ENCODE data around the gene YJEFN3. TPM values are rescaled to one million over a fixed set of nuclear protein-coding genes. Genes with fewer than 3 reads are reported as not detected.

YJEFN3 gene
- total RNA-seq, 1 experiment from 2014 or later, result 16.6 TPM

- Mint-ChIP-seq H3K9me3 (peaks cover 0 to 7% of the 10 kb centered on the region in 2 experiments; a peak in 1 of 5 replicates), H3K27ac (peak overlapping the region in 1 of 3 experiments; percentile 82; a peak in 1 of 7 replicates), H3K4me1 (peaks cover 13 to 14% of the 10 kb centered on the region in 2 experiments), H3K36me3 (ENCODE audit: insufficient read depth in 1 of 3, low read depth in 3 of 3) (peaks cover 7 to 15% (median 12%) of the 10 kb centered on the region in 3 experiments; a peak in 6 of 7 replicates), H3K27me3 (ENCODE audit: low read depth) (peaks cover 24% of the 10 kb centered on the region), H3K4me3 (no peak overlapping the region)
- Histone ChIP-seq H2BK12ac (ENCODE audit: insufficient read length, low read depth, low read length) (no peak overlapping the region), H3K14ac (ENCODE audit: insufficient read depth, low read length) (no peak overlapping the region), H4K8ac (replicated peaks; ENCODE audit: insufficient read length, low read depth, low read length) (no peak overlapping the region), H3T11ph (ENCODE audit: low read length) (no peak overlapping the region), H4K5ac (ENCODE audit: insufficient read length, low read depth, low read length) (no peak overlapping the region), H3K4me2 (ENCODE audit: insufficient read depth, insufficient read length, low read length) (no peak overlapping the region), H2BK20ac (ENCODE audit: low read depth, low read length, poor library complexity, severe bottlenecking) (no peak overlapping the region), H3K23ac (ENCODE audit: insufficient read length, low read depth, low read length) (no peak overlapping the region), H2BK5ac (ENCODE audit: insufficient read length, low read length) (no peak overlapping the region), H3K79me2 (ENCODE audit: insufficient read depth, low read length) (no peaks in the 10 kb centered on the region), H3K56ac (ENCODE audit: insufficient read length, low read depth, low read length) (no peak overlapping the region), H3K79me1 (ENCODE audit: insufficient read depth, low read depth, low read length, poor library complexity, severe bottlenecking) (no peaks in the 10 kb centered on the region), H2BK120ac (ENCODE audit: low read depth, low read length, poor library complexity, severe bottlenecking) (no peak overlapping the region), H3K27me3 (ENCODE audit: insufficient read depth, low read length) (no peaks in the 10 kb centered on the region), H4K91ac (ENCODE audit: insufficient read length, low read depth, low read length) (no peak overlapping the region), H3K18ac (ENCODE audit: insufficient read length, low read depth, low read length) (no peak overlapping the region), H3K27ac (ENCODE audit: insufficient read length, low read depth, low read length) (no peak overlapping the region), H3K9ac (ENCODE audit: extremely low read depth, insufficient read length, low read length) (no peak overlapping the region), H2AFZ (ENCODE audit: low read length) (no peak overlapping the region), H2AK5ac (ENCODE audit: insufficient read length, low read length) (no peak overlapping the region), H2BK15ac (ENCODE audit: low read depth, low read length) (no peak overlapping the region), H3K4me1 (ENCODE audit: insufficient read depth, low read length) (no peaks in the 10 kb centered on the region; the same call in 1 of the 2 replicates), H3K4ac (ENCODE audit: low read depth, low read length) (no peak overlapping the region), H3K23me2 (ENCODE audit: insufficient read length, low read depth, low read length, poor library complexity, severe bottlenecking) (no peaks in the 10 kb centered on the region), H4K20me1 (ENCODE audit: control insufficient read depth, insufficient read depth, insufficient read length) (no peaks in the 10 kb centered on the region), H3K9me3 (ENCODE audit: control insufficient read depth, low read depth, low read length) (no peaks in the 10 kb centered on the region)
- no CpG with 5 or more reads among the region's 10 CpGs for WGBS (ENCODE audit: extremely low coverage, insufficient read length, low lambda C conversion rate)
- DNase-seq, result no peak
- no peak for TF ChIP-seq CTCF (conservative IDR thresholded peaks at IDR 0.05)
Observed at GRCh38 chr19:19570571-19570970, 41.9 kb downstream of the YJEFN3 start.

All from H9 (cell line).